SK-N-SH (cell line): Measurements from ENCODE around the gene FBXL22. TPM values are rescaled to one million over a fixed set of nuclear protein-coding genes. Genes with fewer than 3 reads are reported as not detected.
"Not testable (repeated sequence)": the region's sequence is repeated elsewhere in the genome, so short reads cannot be mapped to it uniquely, and the experiment has no call there.

Experiments
- CTCF ChIA-PET: fragments of 300-600, 350-600 bp; formaldehyde crosslinking; extraction: SDS; loops from one replicate; lab custom pipeline; 2021; lab: Yijun Ruan, JAX
- POLR2A ChIA-PET: fragments of 350-600 bp; sonication (Branson Sonifier 250); formaldehyde crosslinking; extraction: SDS; loops from one replicate; lab custom pipeline; 2020; ENCODE audit warnings: antibody characterized with exemption, inconsistent platforms; lab: Yijun Ruan, JAX
- DNase-seq: peaks from one replicate; pipeline ENCODE4 v3.0.0; 2012
- H2AFZ ChIP-seq: fragments of 200-600 bp; sonication (generic); 2 replicates; pipeline ENCODE4 v1.8.1; 2016; ENCODE audit warnings: antibody characterized with exemption, mild to moderate bottlenecking, low read depth
- H3F3A ChIP-seq: fragments of 200-600 bp; sonication (generic); replicated peaks from 2 replicates; pipeline ENCODE3; 2016; ENCODE audit warnings: antibody characterized with exemption, mild to moderate bottlenecking; ENCODE audit not compliant: insufficient read depth
- H3K27ac ChIP-seq, 2 experiments: fragments of 200-500 bp in 1 of 2; fragments of 200-600 bp in 1 of 2; sonication (Bioruptor generic) in 1 of 2; sonication (generic), shearing (Covaris generic) in 1 of 2; 2 replicates each; pipeline versions ENCODE4 v1.5.1 to v1.6.1; 2014 to 2016; ENCODE audit warnings: low read depth in 2 of 2, inconsistent platforms in 1 of 2, low read length in 1 of 2, mild to moderate bottlenecking in 1 of 2, mixed read lengths in 1 of 2
- H3K27me3 ChIP-seq: fragments of 200-600 bp; sonication (generic), shearing (Covaris generic); 2 replicates; pipeline ENCODE4 v1.6.1; 2016; ENCODE audit warnings: mixed run types; ENCODE audit not compliant: insufficient read depth
- H3K36me3 ChIP-seq, 2 experiments: fragments of 200-500 bp in 1 of 2; fragments of 200-600 bp in 1 of 2; sonication (Bioruptor generic) in 1 of 2; sonication (generic) in 1 of 2; replicated peaks in 1 of 2; 2 replicates each; pipeline versions ENCODE3 to v1.5.1; 2014 to 2016; ENCODE audit warnings: low read length in 1 of 2, mild to moderate bottlenecking in 1 of 2; ENCODE audit not compliant: insufficient read depth in 2 of 2, control insufficient read depth in 1 of 2
- H3K4me1 ChIP-seq, 2 experiments: fragments of 200-500 bp in 1 of 2; fragments of 200-600 bp in 1 of 2; sonication (Bioruptor generic) in 1 of 2; sonication (generic), shearing (Covaris generic) in 1 of 2; 2 replicates each; pipeline versions ENCODE4 v1.5.1 to v1.6.1; 2014 to 2016; ENCODE audit warnings: low read depth in 1 of 2, low read length in 1 of 2, mixed run types in 1 of 2; ENCODE audit not compliant: insufficient read depth in 2 of 2, control insufficient read depth in 1 of 2
- H3K4me2 ChIP-seq: fragments of 200-600 bp; sonication (generic), shearing (Covaris generic); 2 replicates; pipeline ENCODE4 v1.6.1; 2017; ENCODE audit warnings: mixed run types
- H3K4me3 ChIP-seq, 2 experiments: fragments of 200-500 bp in 1 of 2; fragments of 200-600 bp in 1 of 2; sonication (Bioruptor generic) in 1 of 2; sonication (generic), shearing (Covaris generic) in 1 of 2; 2 replicates each; pipeline versions ENCODE4 v1.5.1 to v1.8.1; 2014 to 2016; ENCODE audit warnings: low read depth in 2 of 2, inconsistent platforms in 1 of 2, low read length in 1 of 2, mild to moderate bottlenecking in 1 of 2, mixed read lengths in 1 of 2, moderate library complexity in 1 of 2
- H3K79me2 ChIP-seq: fragments of 200-600 bp; sonication (generic); 2 replicates; pipeline ENCODE4 v1.8.1; 2017; ENCODE audit warnings: mild to moderate bottlenecking; ENCODE audit not compliant: insufficient read depth
- H3K9ac ChIP-seq: fragments of 200-600 bp; sonication (generic); 2 replicates; pipeline ENCODE4 v1.6.1; 2017; ENCODE audit warnings: mixed run types
- H3K9me2 ChIP-seq: fragments of 200-600 bp; sonication (generic); 2 replicates; pipeline ENCODE4 v1.6.1; 2017; ENCODE audit warnings: mixed run types
- H3K9me3 ChIP-seq: fragments of 200-600 bp; sonication (generic); 2 replicates; pipeline ENCODE4 v1.6.1; 2017; ENCODE audit warnings: mixed run types, mild to moderate bottlenecking, moderate library complexity
- H4K20me1 ChIP-seq: fragments of 200-600 bp; sonication (generic); 2 replicates; pipeline ENCODE4 v1.6.1; 2017; ENCODE audit warnings: mild to moderate bottlenecking, mixed run types; ENCODE audit not compliant: insufficient read depth
- ELF1 ChIP-seq: IDR thresholded peaks from 2 replicates; pipeline ENCODE4 v1.4.0; 2012
- FOSL2 ChIP-seq: IDR thresholded peaks from 2 replicates; pipeline ENCODE4 v1.4.0; 2012; ENCODE audit warnings: low read depth, mild to moderate bottlenecking, moderate library complexity, borderline replicate concordance
- GABPA ChIP-seq: IDR thresholded peaks from 2 replicates; pipeline ENCODE4 v1.4.0; 2012; ENCODE audit warnings: low read depth, mild to moderate bottlenecking
- MAX ChIP-seq: IDR thresholded peaks from 2 replicates; pipeline ENCODE4 v1.4.0; 2012; ENCODE audit warnings: low read depth
- MEF2A ChIP-seq: IDR thresholded peaks from 2 replicates; pipeline ENCODE4 v1.4.0; 2012; ENCODE audit warnings: low read depth, borderline replicate concordance
- MXI1 ChIP-seq: IDR thresholded peaks from 2 replicates; pipeline ENCODE4 v1.6.1; 2012; ENCODE audit warnings: mild to moderate bottlenecking, low read depth, low read length, improper control_type of control experiment
- NFIC ChIP-seq: IDR thresholded peaks from 2 replicates; pipeline ENCODE4 v1.4.0; 2012; ENCODE audit warnings: borderline replicate concordance
- NRF1 ChIP-seq: IDR thresholded peaks from 2 replicates; pipeline ENCODE4 v1.6.1; 2012; ENCODE audit warnings: low read depth, mild to moderate bottlenecking, low read length
- PBX3 ChIP-seq: IDR thresholded peaks from 2 replicates; pipeline ENCODE4; 2012
- POLR2AphosphoS5 ChIP-seq: IDR thresholded peaks from 2 replicates; pipeline ENCODE4 v1.6.1; 2012; ENCODE audit warnings: low read depth, low read length
- RXRA ChIP-seq: IDR thresholded peaks from 2 replicates; pipeline ENCODE4 v1.4.0; 2012; ENCODE audit warnings: low read depth, mild to moderate bottlenecking, borderline replicate concordance
- SMC3 ChIP-seq: IDR thresholded peaks from 2 replicates; pipeline ENCODE4 v1.6.1; 2012; ENCODE audit warnings: low read depth, low read length, improper control_type of control experiment
- TEAD4 ChIP-seq: IDR thresholded peaks from 2 replicates; pipeline ENCODE4 v1.4.0; 2012; ENCODE audit warnings: mild to moderate bottlenecking, borderline replicate concordance; ENCODE audit not compliant: insufficient read depth
- USF2 ChIP-seq: fragments of 150-350 bp; IDR thresholded peaks from 2 replicates; pipeline ENCODE4 v1.6.1; 2017; ENCODE audit warnings: antibody characterized with exemption, low read length, low read depth, borderline replicate concordance
- ZBTB33 ChIP-seq: IDR thresholded peaks from 2 replicates; pipeline ENCODE4 v1.4.0; 2012; ENCODE audit warnings: low read depth, borderline replicate concordance
- WGBS: methylation state at CpG from one replicate; pipeline ENCODE4 v1.1.6; 2017; ENCODE audit warnings: low lambda C conversion rate; 5-methylcytosine and 5-hydroxymethylcytosine counted together
- polyA plus RNA-seq, 3 experiments: library from polyadenylated mRNA; depleted of rRNA; stranded (reverse); fragments of >200 nt; gene quantifications; 2 replicates each; pipeline ENCODE4 v1.2.3, GENCODE V29; 2012

Gene FBXL22
- polyA plus RNA-seq, 1 of the 3 experiments (the other 2 are of a cell fraction), result 0.10 TPM

- WGBS, result 91% methylated on average over 9 of the region's 15 CpGs
- TF ChIP-seq ELF1 (no peak), POLR2AphosphoS5 (no peak), ZBTB33 (no peak), PBX3 (no peak), MAX (no peak), MEF2A (no peak), NFIC (no peak), TEAD4 (no peak), GABPA (no peak), FOSL2 (no peak), USF2 (no peak), NRF1 (no peak), SMC3 (no peak), MXI1 (no peak)
- peaks cover 20 to 31% of the 10 kb centered on the region in 2 experiments for H3K36me3 ChIP-seq
- no peak overlapping the region for H3K9ac ChIP-seq
- H3K4me2 ChIP-seq, result no peak overlapping the region
- H3K79me2 ChIP-seq, result no peaks in the 10 kb centered on the region
- ChIA-PET CTCF (interaction anchor here (0.6 to 8.9 kb wide), 2 partner anchors 213 to 457 kb away, joined by 3 to 84 read pairs; no protein-coding TSS in a partner anchor), POLR2A (no interaction called here)
- H3K9me3 ChIP-seq, result no peaks in the 10 kb centered on the region
- H2AFZ ChIP-seq, result no peak overlapping the region
- no peaks in the 10 kb centered on the region for H4K20me1 ChIP-seq
- H3F3A ChIP-seq, result peaks cover 18% of the 10 kb centered on the region
- H3K27ac ChIP-seq, result no peak overlapping the region
- H3K27me3 ChIP-seq, result no peaks in the 10 kb centered on the region
- no peaks in the 10 kb centered on the region for H3K9me2 ChIP-seq
- H3K4me1 ChIP-seq, result peaks cover 10 to 20% of the 10 kb centered on the region in 2 experiments
- DNase-seq, result no peak
- no peak overlapping the region for H3K4me3 ChIP-seq
These were observed 15.1 kb downstream of the FBXL22 start for GRCh38 chr15:63612300-63612699.

GRCh38 chr15:63615935-63616334, 18.7 kb downstream of the FBXL22 start:
- Histone ChIP-seq H3K79me2 (no peaks in the 10 kb centered on the region), H3F3A (peaks cover 8% of the 10 kb centered on the region), H4K20me1 (no peaks in the 10 kb centered on the region), H3K4me3 (no peak overlapping the region), H3K4me2 (no peak overlapping the region), H3K27ac (no peak overlapping the region), H3K27me3 (no peaks in the 10 kb centered on the region), H3K9me3 (no peaks in the 10 kb centered on the region), H3K9ac (no peak overlapping the region), H3K9me2 (no peaks in the 10 kb centered on the region), H3K4me1 (peaks cover 0 to 8% of the 10 kb centered on the region in 2 experiments; a peak in 1 of 4 replicates), H3K36me3 (peaks cover 9 to 11% of the 10 kb centered on the region in 2 experiments), H2AFZ (no peak overlapping the region)
- no peak for DNase-seq
- CTCF ChIA-PET, result interaction anchor here (1.1 to 8.9 kb wide), 3 partner anchors 15 to 453 kb away, joined by 3 to 84 read pairs (median 4); no protein-coding TSS in a partner anchor
- 88% methylated on average over 3 of the region's 3 CpGs for WGBS
- TF ChIP-seq FOSL2 (0 out of 2 replicates have a peak, but pooled peaks have one; percentile 4), RXRA (0 out of 2 replicates have a peak, but pooled peaks have one; percentile 33), ZBTB33 (no peak), MXI1 (no peak)
- POLR2A ChIA-PET, result no interaction called here

- H4K20me1 ChIP-seq, H3K79me2 ChIP-seq, H3K27me3 ChIP-seq, H3K27ac ChIP-seq, H3K4me2 ChIP-seq, H3K9ac ChIP-seq, H3K4me3 ChIP-seq, H3K9me2 ChIP-seq, H3K4me1 ChIP-seq, H3F3A ChIP-seq, H3K9me3 ChIP-seq, DNase-seq, POLR2A ChIA-PET, H2AFZ ChIP-seq: not testable (repeated sequence)
- 93% methylated on average over 4 of the region's 4 CpGs for WGBS
- CTCF ChIA-PET, result interaction anchor here (1.2 to 8.9 kb wide), 2 partner anchors 13 to 452 kb away, joined by 3 to 84 read pairs; no protein-coding TSS in a partner anchor
- H3K36me3 ChIP-seq, result peaks cover 13 to 18% of the 10 kb centered on the region in 2 experiments
These were observed 20.0 kb downstream of the FBXL22 start for GRCh38 chr15:63617147-63617546.
